GM23338 (cell line): Measurements from ENCODE around the gene ZMYND11. TPM values are rescaled to one million over a fixed set of nuclear protein-coding genes. Genes with fewer than 3 reads are reported as not detected.

Source experiments
- ATAC-seq: fragments of 200-7000 bp; cut with Tn5 transposase; 3 replicates; pipeline ENCODE4 v1.9.1; 2020
- DNase-seq: peaks from one replicate; pipeline ENCODE4 v3.0.0-alpha.2; 2015; ENCODE audit warnings: low spot score
- H2AFZ ChIP-seq: fragments of 200-600 bp; sonication (generic); 2 replicates; pipeline ENCODE4 v1.8.0; 2016; ENCODE audit warnings: antibody characterized with exemption, mild to moderate bottlenecking, moderate library complexity
- H3F3A ChIP-seq: fragments of 200-600 bp; sonication (generic); replicated peaks from 2 replicates; pipeline ENCODE4 v1.8.0; 2017; ENCODE audit warnings: antibody characterized with exemption, mixed run types, low read depth
- H3K27ac ChIP-seq: fragments of 200-600 bp; sonication (generic); 2 replicates; pipeline ENCODE4 v1.6.1; 2016; ENCODE audit warnings: low read depth
- H3K27me3 ChIP-seq: fragments of 200-600 bp; sonication (generic); 2 replicates; pipeline ENCODE4 v1.8.0; 2016; ENCODE audit warnings: mild to moderate bottlenecking, mixed run types, moderate library complexity; ENCODE audit not compliant: insufficient read depth
- H3K36me3 ChIP-seq: fragments of 200-600 bp; sonication (generic); 2 replicates; pipeline ENCODE4 v1.8.0; 2016; ENCODE audit warnings: mild to moderate bottlenecking; ENCODE audit not compliant: insufficient read depth
- H3K4me1 ChIP-seq: fragments of 200-600 bp; sonication (generic); 2 replicates; pipeline ENCODE4 v1.8.0; 2016; ENCODE audit warnings: mild to moderate bottlenecking, moderate library complexity; ENCODE audit not compliant: insufficient read depth
- H3K4me2 ChIP-seq: fragments of 200-600 bp; sonication (generic); 2 replicates; pipeline ENCODE4 v1.7.1; 2017; ENCODE audit warnings: mixed run types
- H3K4me3 ChIP-seq: fragments of 200-600 bp; sonication (generic); 2 replicates; pipeline ENCODE4 v1.6.1; 2016; ENCODE audit warnings: mixed run types
- H3K79me2 ChIP-seq: fragments of 200-600 bp; sonication (generic); replicated peaks from 2 replicates; pipeline ENCODE4 v1.8.0; 2017; ENCODE audit warnings: mild to moderate bottlenecking; ENCODE audit not compliant: insufficient read depth
- H3K9me2 ChIP-seq: fragments of 200-600 bp; sonication (generic); 2 replicates; pipeline ENCODE4 v1.8.0; 2017; ENCODE audit not compliant: insufficient read depth
- H4K20me1 ChIP-seq: fragments of 200-600 bp; sonication (generic); replicated peaks from 2 replicates; pipeline ENCODE4 v1.8.0; 2017; ENCODE audit warnings: mild to moderate bottlenecking; ENCODE audit not compliant: insufficient read depth
- H3K27ac Mint-ChIP-seq: 2 replicates; pipeline ENCODE4 v1.8.0; 2020; ENCODE audit warnings: inconsistent platforms, mild to moderate bottlenecking, moderate library complexity, mixed read lengths
- H3K27me3 Mint-ChIP-seq: 3 replicates; pipeline ENCODE4 v1.8.0; 2022; ENCODE audit warnings: low read depth, mild to moderate bottlenecking, moderate library complexity, mixed read lengths, inconsistent platforms; ENCODE audit not compliant: insufficient read depth, poor library complexity
- H3K36me3 Mint-ChIP-seq: 3 replicates; pipeline ENCODE4 v1.8.0; 2021; ENCODE audit warnings: low read depth, mild to moderate bottlenecking, inconsistent platforms, moderate library complexity, mixed read lengths
- H3K4me1 Mint-ChIP-seq: 3 replicates; pipeline ENCODE4 v1.8.0; 2020; ENCODE audit warnings: mild to moderate bottlenecking, inconsistent platforms, mixed read lengths
- H3K4me3 Mint-ChIP-seq: 3 replicates; pipeline ENCODE4 v1.8.0; 2021; ENCODE audit warnings: moderate library complexity, mild to moderate bottlenecking, inconsistent platforms, mixed read lengths
- H3K9me3 Mint-ChIP-seq: 3 replicates; pipeline ENCODE4 v1.8.0; 2020; ENCODE audit warnings: moderate library complexity, mild to moderate bottlenecking, inconsistent platforms, mixed read lengths
- CREB1 ChIP-seq: fragments of 250-450 bp; sonication (Bioruptor Pico); IDR thresholded peaks from 2 replicates; pipeline ENCODE4 v1.5.0; 2020; ENCODE audit warnings: low read depth, mild to moderate bottlenecking, moderate library complexity
- EZH2phosphoT487 ChIP-seq: fragments of 200-600 bp; sonication (generic); IDR thresholded peaks from one replicate; pipeline ENCODE4 v1.8.1; 2018; ENCODE audit warnings: antibody characterized with exemption; ENCODE audit not compliant: unreplicated experiment
- JUNB ChIP-seq: IDR thresholded peaks from one replicate; pipeline ENCODE4 v1.6.1; 2016; ENCODE audit warnings: antibody characterized with exemption; ENCODE audit not compliant: unreplicated experiment
- NANOG ChIP-seq: IDR thresholded peaks from 2 replicates; pipeline ENCODE4 v1.6.1; 2016; ENCODE audit warnings: antibody characterized with exemption, borderline replicate concordance
- polyA plus RNA-seq: library from polyadenylated mRNA; unstranded; fragments of >200 nt; fragmentation: Nextera tagmentation; extraction: Ambion mirVana; gene quantifications from 2 replicates; pipeline ENCODE4 v1.2.1, GENCODE V29; 2016
- total RNA-seq: library from RNA; depleted of rRNA; stranded (reverse); fragments of >200 nt; shearing (Covaris generic); gene quantifications from 2 replicates; pipeline ENCODE4 v1.2.3, GENCODE V29; 2014
- TF ChIP-seq, protein P1 (sequence below): IDR thresholded peaks from one replicate; pipeline ENCODE4 v1.6.1; 2018; ENCODE audit warnings: antibody characterized with exemption; ENCODE audit not compliant: unreplicated experiment
- TF ChIP-seq, protein P2 (sequence below): IDR thresholded peaks from 2 replicates; pipeline ENCODE4 v1.6.1; 2016; ENCODE audit warnings: antibody characterized with exemption
- TF ChIP-seq, protein P3 (sequence below): fragments of 250-450 bp; sonication (Bioruptor Pico); IDR thresholded peaks from 2 replicates; pipeline ENCODE4 v1.5.0; 2020; ENCODE audit warnings: mild to moderate bottlenecking, moderate library complexity

Gene ZMYND11
- total and polyA plus RNA-seq, 2 experiments from 2014 or later: 8.9 to 16.9 TPM

DNA sequence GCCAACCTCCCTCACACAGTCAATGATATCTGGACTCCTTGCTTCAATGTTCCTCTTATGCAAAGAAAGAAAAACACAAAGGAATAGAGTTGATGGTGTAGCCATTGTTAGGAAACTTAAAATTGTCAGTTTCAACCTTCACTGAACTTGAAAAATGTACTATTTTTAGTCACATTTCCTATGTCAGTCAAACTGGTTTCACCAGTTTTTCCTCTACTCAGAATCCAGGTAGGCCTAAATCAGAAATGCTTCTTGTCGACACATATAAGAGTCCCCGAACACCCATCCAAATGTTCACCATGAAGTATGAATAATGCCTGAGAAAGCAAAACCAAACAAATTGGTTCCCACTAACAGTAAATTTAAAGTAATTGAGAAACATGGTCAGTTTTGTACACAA lies 42.4 kb upstream of the ZMYND11 start:
- Mint-ChIP-seq H3K27ac (no peak overlapping the region), H3K36me3 (peaks cover 14% of the 10 kb centered on the region; the same call in 2 of the 3 replicates), H3K4me3 (no peak overlapping the region), H3K9me3 (peaks cover 52% of the 10 kb centered on the region), H3K4me1 (peaks cover 2% of the 10 kb centered on the region; the same call in 1 of the 3 replicates), H3K27me3 (no peaks in the 10 kb centered on the region)
- no peaks in the 10 kb centered on the region for H3K79me2 ChIP-seq
- H3K4me1 ChIP-seq: no peaks in the 10 kb centered on the region
- H3K27me3 ChIP-seq: no peaks in the 10 kb centered on the region
- DNase-seq: peak; percentile 6
- H3K36me3 ChIP-seq: no peaks in the 10 kb centered on the region
- H4K20me1 ChIP-seq: no peaks in the 10 kb centered on the region
- no peak overlapping the region for H3K27ac ChIP-seq
- no peak overlapping the region for H3K4me3 ChIP-seq
- TF ChIP-seq, protein P1, sequence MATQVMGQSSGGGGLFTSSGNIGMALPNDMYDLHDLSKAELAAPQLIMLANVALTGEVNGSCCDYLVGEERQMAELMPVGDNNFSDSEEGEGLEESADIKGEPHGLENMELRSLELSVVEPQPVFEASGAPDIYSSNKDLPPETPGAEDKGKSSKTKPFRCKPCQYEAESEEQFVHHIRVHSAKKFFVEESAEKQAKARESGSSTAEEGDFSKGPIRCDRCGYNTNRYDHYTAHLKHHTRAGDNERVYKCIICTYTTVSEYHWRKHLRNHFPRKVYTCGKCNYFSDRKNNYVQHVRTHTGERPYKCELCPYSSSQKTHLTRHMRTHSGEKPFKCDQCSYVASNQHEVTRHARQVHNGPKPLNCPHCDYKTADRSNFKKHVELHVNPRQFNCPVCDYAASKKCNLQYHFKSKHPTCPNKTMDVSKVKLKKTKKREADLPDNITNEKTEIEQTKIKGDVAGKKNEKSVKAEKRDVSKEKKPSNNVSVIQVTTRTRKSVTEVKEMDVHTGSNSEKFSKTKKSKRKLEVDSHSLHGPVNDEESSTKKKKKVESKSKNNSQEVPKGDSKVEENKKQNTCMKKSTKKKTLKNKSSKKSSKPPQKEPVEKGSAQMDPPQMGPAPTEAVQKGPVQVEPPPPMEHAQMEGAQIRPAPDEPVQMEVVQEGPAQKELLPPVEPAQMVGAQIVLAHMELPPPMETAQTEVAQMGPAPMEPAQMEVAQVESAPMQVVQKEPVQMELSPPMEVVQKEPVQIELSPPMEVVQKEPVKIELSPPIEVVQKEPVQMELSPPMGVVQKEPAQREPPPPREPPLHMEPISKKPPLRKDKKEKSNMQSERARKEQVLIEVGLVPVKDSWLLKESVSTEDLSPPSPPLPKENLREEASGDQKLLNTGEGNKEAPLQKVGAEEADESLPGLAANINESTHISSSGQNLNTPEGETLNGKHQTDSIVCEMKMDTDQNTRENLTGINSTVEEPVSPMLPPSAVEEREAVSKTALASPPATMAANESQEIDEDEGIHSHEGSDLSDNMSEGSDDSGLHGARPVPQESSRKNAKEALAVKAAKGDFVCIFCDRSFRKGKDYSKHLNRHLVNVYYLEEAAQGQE: no peak
- no peak for TF ChIP-seq CREB1 (CRISPR knock-in tag)
- no peak for TF ChIP-seq NANOG
- TF ChIP-seq, protein P2, sequence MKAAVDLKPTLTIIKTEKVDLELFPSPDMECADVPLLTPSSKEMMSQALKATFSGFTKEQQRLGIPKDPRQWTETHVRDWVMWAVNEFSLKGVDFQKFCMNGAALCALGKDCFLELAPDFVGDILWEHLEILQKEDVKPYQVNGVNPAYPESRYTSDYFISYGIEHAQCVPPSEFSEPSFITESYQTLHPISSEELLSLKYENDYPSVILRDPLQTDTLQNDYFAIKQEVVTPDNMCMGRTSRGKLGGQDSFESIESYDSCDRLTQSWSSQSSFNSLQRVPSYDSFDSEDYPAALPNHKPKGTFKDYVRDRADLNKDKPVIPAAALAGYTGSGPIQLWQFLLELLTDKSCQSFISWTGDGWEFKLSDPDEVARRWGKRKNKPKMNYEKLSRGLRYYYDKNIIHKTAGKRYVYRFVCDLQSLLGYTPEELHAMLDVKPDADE: no peak
- TF ChIP-seq, protein P3, sequence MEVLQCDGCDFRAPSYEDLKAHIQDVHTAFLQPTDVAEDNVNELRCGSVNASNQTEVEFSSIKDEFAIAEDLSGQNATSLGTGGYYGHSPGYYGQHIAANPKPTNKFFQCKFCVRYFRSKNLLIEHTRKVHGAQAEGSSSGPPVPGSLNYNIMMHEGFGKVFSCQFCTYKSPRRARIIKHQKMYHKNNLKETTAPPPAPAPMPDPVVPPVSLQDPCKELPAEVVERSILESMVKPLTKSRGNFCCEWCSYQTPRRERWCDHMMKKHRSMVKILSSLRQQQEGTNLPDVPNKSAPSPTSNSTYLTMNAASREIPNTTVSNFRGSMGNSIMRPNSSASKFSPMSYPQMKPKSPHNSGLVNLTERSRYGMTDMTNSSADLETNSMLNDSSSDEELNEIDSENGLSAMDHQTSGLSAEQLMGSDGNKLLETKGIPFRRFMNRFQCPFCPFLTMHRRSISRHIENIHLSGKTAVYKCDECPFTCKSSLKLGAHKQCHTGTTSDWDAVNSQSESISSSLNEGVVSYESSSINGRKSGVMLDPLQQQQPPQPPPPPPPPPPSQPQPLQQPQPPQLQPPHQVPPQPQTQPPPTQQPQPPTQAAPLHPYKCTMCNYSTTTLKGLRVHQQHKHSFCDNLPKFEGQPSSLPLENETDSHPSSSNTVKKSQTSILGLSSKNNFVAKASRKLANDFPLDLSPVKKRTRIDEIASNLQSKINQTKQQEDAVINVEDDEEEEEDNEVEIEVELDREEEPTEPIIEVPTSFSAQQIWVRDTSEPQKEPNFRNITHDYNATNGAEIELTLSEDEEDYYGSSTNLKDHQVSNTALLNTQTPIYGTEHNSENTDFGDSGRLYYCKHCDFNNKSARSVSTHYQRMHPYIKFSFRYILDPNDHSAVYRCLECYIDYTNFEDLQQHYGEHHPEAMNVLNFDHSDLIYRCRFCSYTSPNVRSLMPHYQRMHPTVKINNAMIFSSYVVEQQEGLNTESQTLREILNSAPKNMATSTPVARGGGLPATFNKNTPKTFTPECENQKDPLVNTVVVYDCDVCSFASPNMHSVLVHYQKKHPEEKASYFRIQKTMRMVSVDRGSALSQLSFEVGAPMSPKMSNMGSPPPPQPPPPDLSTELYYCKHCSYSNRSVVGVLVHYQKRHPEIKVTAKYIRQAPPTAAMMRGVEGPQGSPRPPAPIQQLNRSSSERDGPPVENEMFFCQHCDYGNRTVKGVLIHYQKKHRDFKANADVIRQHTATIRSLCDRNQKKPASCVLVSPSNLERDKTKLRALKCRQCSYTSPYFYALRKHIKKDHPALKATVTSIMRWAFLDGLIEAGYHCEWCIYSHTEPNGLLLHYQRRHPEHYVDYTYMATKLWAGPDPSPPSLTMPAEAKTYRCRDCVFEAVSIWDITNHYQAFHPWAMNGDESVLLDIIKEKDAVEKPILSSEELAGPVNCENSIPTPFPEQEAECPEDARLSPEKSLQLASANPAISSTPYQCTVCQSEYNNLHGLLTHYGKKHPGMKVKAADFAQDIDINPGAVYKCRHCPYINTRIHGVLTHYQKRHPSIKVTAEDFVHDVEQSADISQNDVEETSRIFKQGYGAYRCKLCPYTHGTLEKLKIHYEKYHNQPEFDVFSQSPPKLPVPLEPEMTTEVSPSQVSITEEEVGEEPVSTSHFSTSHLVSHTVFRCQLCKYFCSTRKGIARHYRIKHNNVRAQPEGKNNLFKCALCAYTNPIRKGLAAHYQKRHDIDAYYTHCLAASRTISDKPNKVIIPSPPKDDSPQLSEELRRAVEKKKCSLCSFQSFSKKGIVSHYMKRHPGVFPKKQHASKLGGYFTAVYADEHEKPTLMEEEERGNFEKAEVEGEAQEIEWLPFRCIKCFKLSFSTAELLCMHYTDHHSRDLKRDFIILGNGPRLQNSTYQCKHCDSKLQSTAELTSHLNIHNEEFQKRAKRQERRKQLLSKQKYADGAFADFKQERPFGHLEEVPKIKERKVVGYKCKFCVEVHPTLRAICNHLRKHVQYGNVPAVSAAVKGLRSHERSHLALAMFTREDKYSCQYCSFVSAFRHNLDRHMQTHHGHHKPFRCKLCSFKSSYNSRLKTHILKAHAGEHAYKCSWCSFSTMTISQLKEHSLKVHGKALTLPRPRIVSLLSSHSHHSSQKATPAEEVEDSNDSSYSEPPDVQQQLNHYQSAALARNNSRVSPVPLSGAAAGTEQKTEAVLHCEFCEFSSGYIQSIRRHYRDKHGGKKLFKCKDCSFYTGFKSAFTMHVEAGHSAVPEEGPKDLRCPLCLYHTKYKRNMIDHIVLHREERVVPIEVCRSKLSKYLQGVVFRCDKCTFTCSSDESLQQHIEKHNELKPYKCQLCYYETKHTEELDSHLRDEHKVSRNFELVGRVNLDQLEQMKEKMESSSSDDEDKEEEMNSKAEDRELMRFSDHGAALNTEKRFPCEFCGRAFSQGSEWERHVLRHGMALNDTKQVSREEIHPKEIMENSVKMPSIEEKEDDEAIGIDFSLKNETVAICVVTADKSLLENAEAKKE: no peak
- TF ChIP-seq JUNB: no peak
- no peak for TF ChIP-seq EZH2phosphoT487
- H3K4me2 ChIP-seq: no peak overlapping the region
- no peaks in the 10 kb centered on the region for H3K9me2 ChIP-seq
- H3F3A ChIP-seq: no peaks in the 10 kb centered on the region
- no peak overlapping the region for H2AFZ ChIP-seq
- no peak for ATAC-seq
